SK-N-SH (cell line): ENCODE measurements around the gene ZNF490. TPM values are rescaled to one million over a fixed set of nuclear protein-coding genes. Genes with fewer than 3 reads are reported as not detected.
A peak's percentile ranks its signal among the peaks of the same experiment; 100 is the strongest.

Experiments
- CTCF ChIA-PET: fragments of 300-600, 350-600 bp; formaldehyde crosslinking; extraction: SDS; loops from one replicate; lab custom pipeline; 2021; lab: Yijun Ruan, JAX
- POLR2A ChIA-PET: fragments of 350-600 bp; sonication (Branson Sonifier 250); formaldehyde crosslinking; extraction: SDS; loops from one replicate; lab custom pipeline; 2020; ENCODE audit warnings: antibody characterized with exemption, inconsistent platforms; lab: Yijun Ruan, JAX
- DNase-seq: peaks from one replicate; pipeline ENCODE4 v3.0.0; 2012
- H2AFZ ChIP-seq: fragments of 200-600 bp; sonication (generic); 2 replicates; pipeline ENCODE4 v1.8.1; 2016; ENCODE audit warnings: antibody characterized with exemption, mild to moderate bottlenecking, low read depth
- H3F3A ChIP-seq: fragments of 200-600 bp; sonication (generic); replicated peaks from 2 replicates; pipeline ENCODE3; 2016; ENCODE audit warnings: antibody characterized with exemption, mild to moderate bottlenecking; ENCODE audit not compliant: insufficient read depth
- H3K27ac ChIP-seq, 2 experiments: fragments of 200-500 bp in 1 of 2; fragments of 200-600 bp in 1 of 2; sonication (Bioruptor generic) in 1 of 2; sonication (generic), shearing (Covaris generic) in 1 of 2; 2 replicates each; pipeline versions ENCODE4 v1.5.1 to v1.6.1; 2014 to 2016; ENCODE audit warnings: low read depth in 2 of 2, inconsistent platforms in 1 of 2, low read length in 1 of 2, mild to moderate bottlenecking in 1 of 2, mixed read lengths in 1 of 2
- H3K27me3 ChIP-seq: fragments of 200-600 bp; sonication (generic), shearing (Covaris generic); 2 replicates; pipeline ENCODE4 v1.6.1; 2016; ENCODE audit warnings: mixed run types; ENCODE audit not compliant: insufficient read depth
- H3K36me3 ChIP-seq, 2 experiments: fragments of 200-500 bp in 1 of 2; fragments of 200-600 bp in 1 of 2; sonication (Bioruptor generic) in 1 of 2; sonication (generic) in 1 of 2; replicated peaks in 1 of 2; 2 replicates each; pipeline versions ENCODE3 to v1.5.1; 2014 to 2016; ENCODE audit warnings: low read length in 1 of 2, mild to moderate bottlenecking in 1 of 2; ENCODE audit not compliant: insufficient read depth in 2 of 2, control insufficient read depth in 1 of 2
- H3K4me1 ChIP-seq, 2 experiments: fragments of 200-500 bp in 1 of 2; fragments of 200-600 bp in 1 of 2; sonication (Bioruptor generic) in 1 of 2; sonication (generic), shearing (Covaris generic) in 1 of 2; 2 replicates each; pipeline versions ENCODE4 v1.5.1 to v1.6.1; 2014 to 2016; ENCODE audit warnings: low read depth in 1 of 2, low read length in 1 of 2, mixed run types in 1 of 2; ENCODE audit not compliant: insufficient read depth in 2 of 2, control insufficient read depth in 1 of 2
- H3K4me2 ChIP-seq: fragments of 200-600 bp; sonication (generic), shearing (Covaris generic); 2 replicates; pipeline ENCODE4 v1.6.1; 2017; ENCODE audit warnings: mixed run types
- H3K4me3 ChIP-seq, 2 experiments: fragments of 200-500 bp in 1 of 2; fragments of 200-600 bp in 1 of 2; sonication (Bioruptor generic) in 1 of 2; sonication (generic), shearing (Covaris generic) in 1 of 2; 2 replicates each; pipeline versions ENCODE4 v1.5.1 to v1.8.1; 2014 to 2016; ENCODE audit warnings: low read depth in 2 of 2, inconsistent platforms in 1 of 2, low read length in 1 of 2, mild to moderate bottlenecking in 1 of 2, mixed read lengths in 1 of 2, moderate library complexity in 1 of 2
- H3K79me2 ChIP-seq: fragments of 200-600 bp; sonication (generic); 2 replicates; pipeline ENCODE4 v1.8.1; 2017; ENCODE audit warnings: mild to moderate bottlenecking; ENCODE audit not compliant: insufficient read depth
- H3K9ac ChIP-seq: fragments of 200-600 bp; sonication (generic); 2 replicates; pipeline ENCODE4 v1.6.1; 2017; ENCODE audit warnings: mixed run types
- H3K9me2 ChIP-seq: fragments of 200-600 bp; sonication (generic); 2 replicates; pipeline ENCODE4 v1.6.1; 2017; ENCODE audit warnings: mixed run types
- H3K9me3 ChIP-seq: fragments of 200-600 bp; sonication (generic); 2 replicates; pipeline ENCODE4 v1.6.1; 2017; ENCODE audit warnings: mixed run types, mild to moderate bottlenecking, moderate library complexity
- H4K20me1 ChIP-seq: fragments of 200-600 bp; sonication (generic); 2 replicates; pipeline ENCODE4 v1.6.1; 2017; ENCODE audit warnings: mild to moderate bottlenecking, mixed run types; ENCODE audit not compliant: insufficient read depth
- CHD2 ChIP-seq: fragments of 150-350 bp; IDR thresholded peaks from 2 replicates; pipeline ENCODE4 v1.6.1; 2018; ENCODE audit warnings: low read length; ENCODE audit not compliant: partially characterized antibody
- CTCF ChIP-seq: fragments of 200-600 bp; sonication (generic); IDR thresholded peaks from 2 replicates; pipeline ENCODE4 v1.6.1; 2017; ENCODE audit warnings: antibody characterized with exemption, mild to moderate bottlenecking, moderate library complexity
- ELF1 ChIP-seq: IDR thresholded peaks from 2 replicates; pipeline ENCODE4 v1.4.0; 2012
- EP300 ChIP-seq, 2 experiments: IDR thresholded peaks; 2 replicates each; pipeline versions ENCODE4 v1.4.0 to v1.6.1; 2012; ENCODE audit warnings: borderline replicate concordance in 1 of 2, low read depth in 1 of 2, low read length in 1 of 2
- EZH2phosphoT487 ChIP-seq: fragments of 200-600 bp; sonication (generic); IDR thresholded peaks from 2 replicates; pipeline ENCODE4 v1.6.1; 2017; ENCODE audit warnings: low read depth, mixed run types, mild to moderate bottlenecking, antibody characterized with exemption, moderate library complexity, borderline replicate concordance
- FOXJ3 ChIP-seq: sonication (generic); formaldehyde crosslinking; IDR thresholded peaks from 2 replicates; pipeline ENCODE4 v1.5.1; 2020; ENCODE audit warnings: mild to moderate bottlenecking, missing genetic modification reagents
- FOXM1 ChIP-seq: IDR thresholded peaks from 2 replicates; pipeline ENCODE4 v1.4.0; 2012; ENCODE audit warnings: low read depth, mild to moderate bottlenecking
- GABPA ChIP-seq: IDR thresholded peaks from 2 replicates; pipeline ENCODE4 v1.4.0; 2012; ENCODE audit warnings: low read depth, mild to moderate bottlenecking
- JUND ChIP-seq: IDR thresholded peaks from 2 replicates; pipeline ENCODE4 v1.4.0; 2012
- MAX ChIP-seq: IDR thresholded peaks from 2 replicates; pipeline ENCODE4 v1.4.0; 2012; ENCODE audit warnings: low read depth
- MEF2A ChIP-seq: IDR thresholded peaks from 2 replicates; pipeline ENCODE4 v1.4.0; 2012; ENCODE audit warnings: low read depth, borderline replicate concordance
- MXI1 ChIP-seq: IDR thresholded peaks from 2 replicates; pipeline ENCODE4 v1.6.1; 2012; ENCODE audit warnings: mild to moderate bottlenecking, low read depth, low read length, improper control_type of control experiment
- NFIC ChIP-seq: IDR thresholded peaks from 2 replicates; pipeline ENCODE4 v1.4.0; 2012; ENCODE audit warnings: borderline replicate concordance
- NRF1 ChIP-seq: IDR thresholded peaks from 2 replicates; pipeline ENCODE4 v1.6.1; 2012; ENCODE audit warnings: low read depth, mild to moderate bottlenecking, low read length
- POLR2AphosphoS5 ChIP-seq: IDR thresholded peaks from 2 replicates; pipeline ENCODE4 v1.6.1; 2012; ENCODE audit warnings: low read depth, low read length
- RAD21 ChIP-seq: IDR thresholded peaks from 2 replicates; pipeline ENCODE4 v1.6.1; 2012; ENCODE audit warnings: mild to moderate bottlenecking, low read length
- RCOR1 ChIP-seq: fragments of 150-350 bp; IDR thresholded peaks from 2 replicates; pipeline ENCODE4 v1.6.1; 2017; ENCODE audit warnings: antibody characterized with exemption, low read length
- REST ChIP-seq: IDR thresholded peaks from 2 replicates; pipeline ENCODE4 v1.6.1; 2012; ENCODE audit warnings: mild to moderate bottlenecking, low read depth, low read length, moderate library complexity
- RFX5 ChIP-seq: IDR thresholded peaks from 2 replicates; pipeline ENCODE4 v1.6.1; 2012; ENCODE audit warnings: mild to moderate bottlenecking, improper control_type of control experiment, low read length
- RXRA ChIP-seq: IDR thresholded peaks from 2 replicates; pipeline ENCODE4 v1.4.0; 2012; ENCODE audit warnings: low read depth, mild to moderate bottlenecking, borderline replicate concordance
- SMC3 ChIP-seq: IDR thresholded peaks from 2 replicates; pipeline ENCODE4 v1.6.1; 2012; ENCODE audit warnings: low read depth, low read length, improper control_type of control experiment
- TEAD4 ChIP-seq: IDR thresholded peaks from 2 replicates; pipeline ENCODE4 v1.4.0; 2012; ENCODE audit warnings: mild to moderate bottlenecking, borderline replicate concordance; ENCODE audit not compliant: insufficient read depth
- USF1 ChIP-seq: IDR thresholded peaks from 2 replicates; pipeline ENCODE4 v1.4.0; 2012; ENCODE audit warnings: low read depth, borderline replicate concordance
- USF2 ChIP-seq: fragments of 150-350 bp; IDR thresholded peaks from 2 replicates; pipeline ENCODE4 v1.6.1; 2017; ENCODE audit warnings: antibody characterized with exemption, low read length, low read depth, borderline replicate concordance
- YY1 ChIP-seq: IDR thresholded peaks from 2 replicates; pipeline ENCODE4 v1.4.0; 2012; ENCODE audit warnings: low read depth, mild to moderate bottlenecking
- WGBS: methylation state at CpG from one replicate; pipeline ENCODE4 v1.1.6; 2017; ENCODE audit warnings: low lambda C conversion rate; 5-methylcytosine and 5-hydroxymethylcytosine counted together
- polyA plus RNA-seq, 3 experiments: library from polyadenylated mRNA; depleted of rRNA; stranded (reverse); fragments of >200 nt; gene quantifications; 2 replicates each; pipeline ENCODE4 v1.2.3, GENCODE V29; 2012

ZNF490 gene
- 1.3 TPM in 2 replicates for polyA plus RNA-seq (2012; rRNA removed)
- polyA plus RNA-seq (2012; cell fraction: cytosol; rRNA removed): 1.1 and 1.4 TPM in 2 replicates
- polyA plus RNA-seq (2012; cell fraction: nucleus; rRNA removed): 1.1 and 1.5 TPM in 2 replicates

GRCh38 chr19:12610540-12611360 lies at the start of gene ZNF490, which contains the start of gene ZNF791:
Gene ZNF490 (minus strand): TSS chr19:12610813. CDS start chr19:12610680, 133 bp downstream.
Gene ZNF791 (plus strand): TSS chr19:12610920. CDS start chr19:12611080, 160 bp downstream.
- Histone ChIP-seq H3K36me3 (peaks cover 16 to 53% of the 10 kb centered on the region in 2 experiments), H4K20me1 (peaks cover 4% of the 10 kb centered on the region), H3K79me2 (peaks cover 65% of the 10 kb centered on the region), H3K9ac (peak within 1 kb of the TSS; percentile 96), H3K4me1 (peaks cover 2 to 6% of the 10 kb centered on the region in 2 experiments; a peak in 3 of 4 replicates), H3F3A (peaks cover 19% of the 10 kb centered on the region), H3K9me3 (no peaks in the 10 kb centered on the region), H3K4me2 (peak within 1 kb of the TSS; percentile 93), H3K27ac (peak within 1 kb of the TSS; percentile 87 to 95), H3K27me3 (no peaks in the 10 kb centered on the region), H3K4me3 (peak within 1 kb of the TSS; percentile 87 to 98), H2AFZ (peak within 1 kb of the TSS; percentile 99), H3K9me2 (no peaks in the 10 kb centered on the region)
- DNase-seq: peak; percentile 96
- POLR2A ChIA-PET: interaction anchor here (0.6 to 1.2 kb wide), 4 partner anchors 59 to 454 kb away, joined by 3 to 4 read pairs (median 3); partner anchors contain the start of gene ZNF625
- CTCF ChIA-PET: interaction anchor here (1.0 to 2.1 kb wide), 4 partner anchors 29 to 115 kb away, joined by 3 to 8 read pairs (median 5); no protein-coding TSS in a partner anchor
- 0% methylated on average over 15 of the region's 61 CpGs for WGBS
- TF ChIP-seq NFIC: no peak
- TF ChIP-seq SMC3: no peak
- TF ChIP-seq CTCF: peak; percentile 28
- TF ChIP-seq FOXJ3: 0 out of 2 replicates have a peak, but pooled peaks have one; percentile 61
- peak; percentile 33; the same call in 1 of the 2 replicates for TF ChIP-seq NRF1
- no peak for TF ChIP-seq USF1
- TF ChIP-seq EP300 (IDR thresholded peaks at IDR 0.05; ENCODE audit: borderline replicate concordance in 1 of 2, low read depth in 1 of 2, low read length in 1 of 2): peak in 1 of 2 experiments; percentile 70; a peak in 1 of 4 replicates
- peak; percentile 94 for TF ChIP-seq MXI1
- TF ChIP-seq EZH2phosphoT487: no peak
- TF ChIP-seq YY1: no peak
- TF ChIP-seq FOXM1: no peak
- no peak for TF ChIP-seq RCOR1
- TF ChIP-seq JUND: no peak
- TF ChIP-seq POLR2AphosphoS5: peak; percentile 93
- 0 out of 2 replicates have a peak, but pooled peaks have one; percentile 6 for TF ChIP-seq RAD21
- peak; percentile 35; the same call in 1 of the 2 replicates for TF ChIP-seq REST
- no peak for TF ChIP-seq USF2
- peak; percentile 96 for TF ChIP-seq ELF1
- no peak for TF ChIP-seq RXRA
- TF ChIP-seq MAX: peak; percentile 71; the same call in 1 of the 2 replicates
- no peak for TF ChIP-seq MEF2A
- TF ChIP-seq TEAD4: no peak
- TF ChIP-seq RFX5: peak; percentile 97
- no peak for TF ChIP-seq CHD2
- peak; percentile 93 for TF ChIP-seq GABPA
